ENCODE measurements around the gene ZSCAN23.

GRCh38 chr6:28424163-28424562 lies 19.1 kb downstream of the ZSCAN23 start:
- TF ChIP-seq, protein P1, sequence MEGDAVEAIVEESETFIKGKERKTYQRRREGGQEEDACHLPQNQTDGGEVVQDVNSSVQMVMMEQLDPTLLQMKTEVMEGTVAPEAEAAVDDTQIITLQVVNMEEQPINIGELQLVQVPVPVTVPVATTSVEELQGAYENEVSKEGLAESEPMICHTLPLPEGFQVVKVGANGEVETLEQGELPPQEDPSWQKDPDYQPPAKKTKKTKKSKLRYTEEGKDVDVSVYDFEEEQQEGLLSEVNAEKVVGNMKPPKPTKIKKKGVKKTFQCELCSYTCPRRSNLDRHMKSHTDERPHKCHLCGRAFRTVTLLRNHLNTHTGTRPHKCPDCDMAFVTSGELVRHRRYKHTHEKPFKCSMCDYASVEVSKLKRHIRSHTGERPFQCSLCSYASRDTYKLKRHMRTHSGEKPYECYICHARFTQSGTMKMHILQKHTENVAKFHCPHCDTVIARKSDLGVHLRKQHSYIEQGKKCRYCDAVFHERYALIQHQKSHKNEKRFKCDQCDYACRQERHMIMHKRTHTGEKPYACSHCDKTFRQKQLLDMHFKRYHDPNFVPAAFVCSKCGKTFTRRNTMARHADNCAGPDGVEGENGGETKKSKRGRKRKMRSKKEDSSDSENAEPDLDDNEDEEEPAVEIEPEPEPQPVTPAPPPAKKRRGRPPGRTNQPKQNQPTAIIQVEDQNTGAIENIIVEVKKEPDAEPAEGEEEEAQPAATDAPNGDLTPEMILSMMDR (IDR thresholded peaks at IDR 0.05 in 4 of 5, conservative IDR thresholded peaks at IDR 0.05 in 1 of 5), result no peak
- no peak for TF ChIP-seq POLR2A (IDR thresholded peaks at IDR 0.05)

All from gastrocnemius medialis (tissue), 4 donors.